COLO668 (cell line): ENCODE results near the gene TRIB2.

Source experiments
- DNase-seq: peaks from one replicate; lab custom pipeline; 2025; ENCODE audit not compliant: unreplicated experiment; lab: John Stamatoyannopoulos, UW

Gene TRIB2

DNA sequence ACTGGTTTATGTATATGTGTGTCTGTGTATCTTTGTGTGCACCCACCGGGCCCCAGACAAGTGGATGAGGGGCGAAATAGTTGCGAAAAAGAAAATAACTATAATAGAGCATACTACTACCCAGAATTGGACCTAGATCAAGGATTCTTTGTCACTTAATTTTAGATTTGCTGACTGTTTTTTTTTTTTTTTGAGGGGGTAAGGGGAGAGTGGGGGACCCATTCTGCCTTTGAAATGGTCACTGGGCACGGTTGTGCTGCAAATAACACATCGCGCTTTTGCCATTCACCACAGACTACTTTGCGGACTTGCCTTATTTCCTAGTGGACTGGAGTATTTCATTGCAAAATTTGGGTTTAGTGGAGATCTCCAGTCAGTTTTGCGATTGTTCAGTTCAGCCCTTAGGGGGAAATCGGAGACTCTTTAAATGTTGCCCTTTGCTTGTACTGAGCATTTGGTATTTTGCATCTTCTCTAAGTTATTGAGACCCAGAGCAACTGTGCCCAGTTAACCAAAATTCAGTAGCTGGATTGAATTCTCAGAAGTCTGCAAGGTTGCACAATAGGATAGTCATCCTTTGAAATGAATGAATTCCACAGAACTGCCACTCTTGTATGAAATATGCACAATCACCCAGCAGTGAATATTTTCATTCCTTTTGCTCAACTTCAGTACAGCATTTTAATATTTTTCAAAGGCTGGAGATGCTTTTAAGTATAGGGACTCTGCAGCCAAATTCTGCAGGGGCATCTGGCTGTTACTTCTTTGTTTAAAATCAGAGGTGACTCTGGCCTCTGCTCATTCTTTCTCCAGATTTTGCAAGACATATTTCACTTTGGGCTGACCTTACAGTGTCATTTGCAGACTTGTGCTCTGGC is 2.9 kb downstream of the TRIB2 start:
- no peak for DNase-seq

DNA sequence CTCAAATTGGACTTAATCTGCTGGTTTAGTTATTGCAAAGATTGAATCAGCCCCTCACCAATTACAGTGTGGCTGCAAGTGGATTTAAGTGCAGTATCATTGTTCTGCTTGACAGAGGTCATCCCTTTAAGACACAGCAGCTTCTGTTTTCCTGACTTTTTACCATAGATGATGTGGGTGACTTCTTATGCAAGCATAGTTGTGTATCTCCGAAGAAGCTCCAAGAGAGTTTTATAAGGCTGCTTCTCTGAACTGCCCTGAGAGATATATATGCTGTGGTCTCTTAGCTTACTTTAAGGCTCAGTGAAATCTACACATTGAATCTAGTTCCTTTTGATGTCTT is 3.5 kb downstream of the TRIB2 start:
- no peak for DNase-seq

DNA sequence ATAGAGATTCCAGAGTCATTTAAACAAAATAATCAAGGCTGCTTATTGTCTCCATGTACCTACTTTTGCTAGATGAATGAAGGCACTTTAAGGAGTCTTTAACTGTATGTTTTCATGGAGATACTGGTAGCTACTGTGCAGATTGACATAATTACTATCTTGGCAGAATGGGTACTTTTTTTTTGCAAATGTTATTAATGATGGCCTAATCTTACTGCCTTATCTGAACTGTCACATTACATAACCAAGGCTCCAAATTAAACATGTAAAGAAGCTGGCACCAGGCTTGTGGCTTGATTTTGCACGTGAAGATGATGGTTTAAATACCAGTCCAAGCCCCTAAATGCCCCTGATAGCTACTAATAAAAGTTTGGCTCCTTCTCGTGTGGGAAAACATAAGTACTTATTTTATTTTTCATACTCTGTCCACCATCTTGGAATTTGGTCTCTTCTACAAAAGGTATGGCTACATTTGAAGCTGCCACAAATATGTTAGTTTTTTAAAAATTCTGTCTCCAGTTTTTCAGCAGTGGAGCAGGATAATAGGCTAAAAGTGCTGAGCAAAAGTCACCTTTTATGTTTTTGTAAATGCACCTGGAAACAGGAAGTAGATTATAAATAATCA is 4.1 kb downstream of the TRIB2 start:
- no peak for DNase-seq

DNA sequence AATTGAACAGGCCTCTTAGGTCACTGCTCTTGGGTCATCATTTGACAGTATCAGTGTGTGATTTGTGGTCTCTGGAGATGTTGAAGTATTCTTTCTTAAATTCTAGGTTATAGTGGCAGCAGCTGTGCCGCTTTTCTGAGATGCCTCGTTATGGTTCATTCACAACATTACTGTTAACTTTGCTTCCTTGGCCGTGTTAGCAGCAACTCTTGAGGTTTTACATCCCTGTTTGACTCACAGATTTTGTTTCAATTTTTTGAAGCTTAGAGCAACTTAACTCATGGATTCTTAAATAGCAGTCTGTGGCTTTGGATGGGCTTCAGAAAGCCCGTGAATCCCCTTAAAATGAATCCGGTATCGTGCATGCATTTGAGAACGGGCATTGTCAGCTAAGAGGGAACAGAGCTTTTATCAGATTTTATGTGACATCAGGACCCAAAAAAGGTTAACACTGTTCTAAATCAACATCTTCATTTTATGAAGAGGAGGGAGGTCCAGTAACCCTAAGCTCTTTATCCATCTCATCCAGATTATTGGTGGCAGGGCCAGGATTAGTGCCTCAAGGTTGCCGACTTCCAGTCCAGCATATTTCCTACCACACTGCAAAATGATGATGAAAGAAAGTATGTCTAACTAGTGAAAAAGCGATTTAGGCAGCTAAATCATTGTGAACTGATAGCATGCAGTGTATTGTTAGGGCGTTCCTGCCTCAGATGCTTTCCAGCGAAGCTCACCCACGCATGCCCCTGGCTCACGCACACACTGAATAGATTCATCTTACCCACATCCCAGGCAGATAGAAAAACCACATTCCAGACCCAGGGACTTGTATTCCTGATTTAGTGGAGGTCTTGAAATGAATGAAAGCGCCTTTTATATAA is 5.1 kb downstream of the TRIB2 start:
- no peak for DNase-seq

DNA sequence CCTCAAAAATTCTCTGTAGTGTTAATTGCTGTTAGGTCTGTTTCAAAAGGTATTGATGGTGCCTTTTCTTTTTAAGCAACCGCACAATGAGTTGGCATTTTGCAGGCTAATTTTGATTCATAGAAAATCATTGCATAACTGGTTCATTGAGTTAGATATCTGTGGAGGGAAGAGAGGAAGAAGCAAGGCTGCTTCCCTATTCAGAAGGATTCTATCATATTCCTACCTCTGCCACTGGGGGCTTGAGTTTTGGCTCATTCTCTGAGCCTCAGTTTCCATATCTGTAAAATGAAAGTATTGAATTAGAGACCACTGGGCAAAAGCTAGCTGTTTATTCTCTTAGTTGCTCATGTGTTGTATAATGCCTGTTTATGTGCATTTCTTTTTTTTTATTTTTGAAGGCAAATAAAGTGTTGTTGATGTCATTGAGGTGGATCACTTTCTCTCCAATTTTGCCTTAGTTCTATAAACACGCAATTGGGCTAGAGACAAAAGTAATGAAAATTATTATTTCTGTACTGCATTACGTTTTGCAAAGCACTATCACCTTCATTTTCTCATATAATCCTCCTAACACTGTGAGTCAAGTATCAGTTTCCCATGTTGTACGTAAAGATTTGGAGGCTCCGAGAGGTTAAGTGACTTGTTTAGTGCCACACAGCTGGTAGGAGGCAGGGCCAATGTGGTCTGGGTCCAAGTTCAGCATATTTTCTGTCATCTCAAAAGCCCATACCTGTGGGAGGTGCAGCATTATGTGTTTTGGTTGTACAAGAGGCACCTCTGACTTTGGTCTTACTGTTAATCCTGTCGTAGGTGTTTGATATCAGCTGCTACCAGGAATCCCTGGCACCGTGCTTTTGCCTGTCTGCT is 5.9 kb downstream of the TRIB2 start:
- DNase-seq = no peak

DNA sequence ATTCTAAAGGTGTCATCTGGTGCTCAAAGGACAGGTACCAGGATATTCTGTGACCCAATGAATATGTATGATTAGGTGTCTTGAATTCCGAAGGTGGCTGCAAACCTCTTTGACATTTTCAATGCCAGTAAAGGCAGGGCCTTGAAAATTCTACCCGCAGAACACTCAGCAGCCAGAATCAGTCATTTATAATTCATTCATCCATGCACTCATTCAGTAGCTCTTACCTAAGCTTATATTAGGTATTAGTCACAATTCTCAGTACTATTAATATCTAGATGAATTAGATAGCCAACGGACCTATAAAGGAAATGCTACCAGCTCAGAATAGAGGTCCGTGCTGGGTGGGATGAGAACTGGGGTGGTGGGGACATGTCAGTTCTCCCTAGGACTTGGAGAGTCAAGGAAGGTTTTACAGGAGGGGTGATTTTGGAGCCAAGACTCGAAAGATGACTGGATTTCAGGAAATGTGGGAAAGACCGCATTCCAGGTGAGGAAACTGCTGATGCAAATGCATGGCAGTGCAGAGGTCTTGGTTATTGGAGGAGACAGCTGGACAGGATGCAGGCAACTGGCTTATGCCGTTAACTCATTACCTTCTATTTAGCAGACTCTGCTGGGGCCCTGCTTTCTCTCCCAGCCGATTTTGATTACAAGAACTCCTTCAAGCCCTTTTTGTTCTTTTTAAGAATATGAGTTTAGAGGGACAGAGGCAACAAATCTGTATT is 7.2 kb downstream of the TRIB2 start:
- no peak for DNase-seq

DNA sequence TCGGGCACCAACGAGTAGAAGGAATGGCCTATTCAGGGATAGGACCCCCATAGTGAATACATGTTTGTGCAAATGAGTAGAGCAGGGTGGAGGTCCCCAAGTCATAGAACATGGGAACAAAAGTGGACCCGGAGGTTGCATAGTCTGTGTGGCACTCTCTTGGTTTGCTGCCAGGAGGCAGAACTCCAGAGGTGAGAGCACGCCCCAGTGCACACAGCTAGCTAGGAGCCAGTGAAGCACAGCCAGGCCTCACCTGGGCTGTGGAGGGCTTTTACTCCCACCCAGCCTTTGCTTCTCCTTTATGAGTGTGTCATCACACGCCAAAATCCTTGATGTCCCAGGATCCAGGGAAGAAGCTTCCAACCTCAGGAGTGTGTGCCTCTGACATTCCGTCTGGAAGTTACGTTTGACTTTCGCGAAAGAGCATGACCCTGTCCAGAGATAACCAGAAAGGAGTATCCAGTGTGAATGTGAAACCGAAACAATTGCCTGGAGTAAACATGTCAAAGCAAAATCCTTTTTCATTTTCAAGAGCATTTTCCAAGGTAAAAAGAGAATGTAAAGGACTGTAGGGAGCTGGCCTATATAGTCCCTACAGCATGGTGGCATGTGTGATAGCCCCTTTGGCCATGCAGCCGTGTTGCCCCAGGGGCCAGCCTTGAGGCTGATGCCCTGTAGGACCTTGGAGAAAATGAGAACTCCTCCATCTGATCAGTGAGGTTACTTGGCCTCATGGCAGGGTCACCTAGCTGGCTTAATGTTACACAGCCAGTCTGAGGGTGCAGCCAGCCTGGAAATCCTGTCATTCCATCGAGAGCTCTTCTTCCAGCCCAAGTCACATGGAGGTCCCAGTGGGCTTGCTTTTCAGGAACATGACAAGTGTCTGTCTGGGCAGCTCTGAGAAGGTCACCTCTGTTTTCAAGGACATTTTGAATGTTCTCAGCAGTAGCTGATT is 8.8 kb downstream of the TRIB2 start:
- DNase-seq = no peak

DNA sequence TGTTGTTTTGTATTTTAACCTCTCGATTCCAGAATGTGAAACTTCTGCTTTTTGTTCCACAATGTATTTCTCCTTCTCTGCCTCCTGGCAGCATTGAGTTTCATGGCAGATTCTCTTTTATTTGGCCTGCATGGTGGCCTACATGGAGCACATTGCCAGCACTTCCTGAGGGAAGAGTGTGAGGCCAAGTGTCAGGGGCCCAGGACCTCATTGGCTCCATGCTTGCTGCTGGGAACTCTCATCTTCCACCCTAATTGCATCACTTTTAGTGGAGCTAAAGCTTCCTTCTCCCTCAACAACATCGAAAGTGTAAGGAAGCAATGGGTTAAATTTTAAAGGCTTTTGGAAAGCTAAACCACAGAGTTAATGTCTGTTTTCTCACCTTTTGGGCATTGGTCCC is 9.5 kb downstream of the TRIB2 start:
- no peak for DNase-seq

DNA sequence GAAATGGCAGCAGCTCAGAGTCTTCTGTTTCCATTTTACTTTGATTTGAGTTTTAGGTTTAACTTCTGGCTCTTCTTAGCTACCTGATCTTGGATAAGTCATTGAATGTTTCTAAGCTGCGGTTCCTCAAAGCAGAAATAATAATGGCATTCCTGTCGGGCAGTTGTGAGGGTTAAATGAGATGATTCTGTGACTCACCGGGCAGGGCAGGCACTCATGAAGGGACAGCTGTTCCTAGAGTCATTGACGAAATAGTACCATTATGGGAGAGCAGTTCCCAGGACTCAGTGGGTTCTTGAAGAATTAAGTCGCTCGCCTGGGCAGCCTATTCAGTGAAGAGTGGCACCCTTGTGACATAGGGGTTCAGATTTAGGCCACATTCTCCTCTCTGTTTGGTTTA is 10.3 kb downstream of the TRIB2 start:
- DNase-seq = no peak

DNA sequence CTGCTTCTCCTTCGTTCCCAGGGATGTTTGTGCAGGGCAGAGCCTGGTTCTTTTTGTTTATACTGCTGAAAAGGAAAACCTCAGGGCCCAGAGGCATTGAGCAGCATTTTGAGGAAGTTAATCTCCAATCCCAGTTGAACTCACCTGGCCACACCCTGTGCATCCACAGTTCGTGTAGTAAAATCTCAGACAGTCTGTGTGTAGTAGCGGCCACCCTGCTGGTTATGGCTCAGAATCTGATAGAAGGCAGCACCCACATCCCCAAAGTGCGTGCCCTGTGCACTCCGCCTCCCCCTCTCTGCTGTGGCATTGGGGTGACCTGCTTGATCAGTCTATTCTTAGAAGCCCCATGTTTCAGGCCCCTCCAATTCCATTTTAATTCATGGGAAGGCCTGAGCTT is 10.9 kb downstream of the TRIB2 start:
- DNase-seq = no peak

DNA sequence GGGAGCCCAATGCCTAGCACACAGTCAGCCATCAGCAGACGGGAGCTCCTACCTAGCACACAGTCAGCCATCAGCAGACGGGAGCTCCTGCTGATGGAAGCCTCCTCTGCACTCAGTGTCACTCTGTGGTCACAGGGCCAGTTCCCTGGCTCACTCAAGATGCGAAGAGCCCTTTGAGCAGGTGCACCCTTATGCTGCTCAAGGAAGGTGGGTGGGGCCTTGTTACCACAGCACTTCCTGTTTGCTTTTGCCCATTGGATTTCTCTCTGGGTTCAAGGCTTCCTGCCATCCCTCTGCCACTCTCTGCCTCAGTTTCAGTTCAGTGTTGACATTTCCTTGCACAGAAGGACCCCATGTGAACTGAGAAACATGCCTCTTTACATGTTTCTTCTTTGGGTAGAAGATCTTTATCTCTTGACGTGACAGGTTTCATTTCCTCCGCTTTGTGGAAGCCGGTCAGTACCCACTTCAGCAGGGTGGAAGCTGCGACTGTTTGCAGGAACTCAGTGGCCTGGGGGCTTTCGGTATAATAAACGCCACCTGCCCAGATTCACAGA is 11.6 kb downstream of the TRIB2 start:
- DNase-seq = no peak

DNA sequence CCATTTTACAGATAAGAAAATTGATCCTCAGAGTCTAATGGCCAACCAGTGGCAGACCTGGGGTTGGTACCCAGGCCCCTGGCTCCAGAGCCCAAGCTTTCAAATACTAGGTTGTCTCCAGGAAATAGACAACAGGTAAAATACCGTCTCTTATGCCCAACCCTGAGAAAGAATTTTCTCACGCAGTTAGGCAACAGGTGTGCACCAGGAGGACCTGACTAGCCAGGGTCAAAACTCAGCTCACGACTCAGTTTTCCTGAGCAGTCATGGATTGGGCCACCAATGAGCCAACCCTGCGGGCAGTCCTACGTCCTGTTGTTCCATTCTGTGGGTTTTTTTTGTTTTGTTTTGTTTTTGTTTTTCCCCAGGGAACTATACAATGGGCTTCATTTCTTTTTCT is 13.5 kb downstream of the TRIB2 start:
- DNase-seq = no peak

DNA sequence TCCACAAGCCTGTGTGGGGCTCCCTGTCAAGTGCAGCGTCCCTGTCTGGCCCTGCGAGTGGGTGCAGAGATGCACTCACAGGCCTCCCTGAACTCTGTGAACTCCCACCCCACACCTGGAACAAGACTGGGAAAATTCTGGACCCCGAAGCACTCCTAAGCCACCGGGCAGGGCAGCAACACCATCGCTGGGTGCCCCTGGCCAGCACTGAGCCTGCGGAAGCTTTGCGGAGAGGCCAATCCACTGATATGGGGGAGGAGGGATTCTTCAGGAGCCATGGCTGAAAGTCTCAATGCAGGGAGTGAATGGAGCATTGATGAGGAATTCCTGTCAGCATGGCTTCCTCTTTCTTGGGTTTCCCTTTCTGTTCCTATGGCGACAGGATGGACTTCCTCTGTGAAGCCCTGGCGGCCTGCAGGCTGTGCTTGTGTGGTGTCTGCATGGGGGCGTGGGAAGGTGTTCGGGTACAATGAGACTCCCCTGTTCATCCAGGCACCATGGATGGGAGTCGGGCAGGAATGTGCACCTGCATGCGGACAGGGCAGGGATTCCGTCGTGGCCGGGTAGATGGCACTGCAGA is 15.1 kb downstream of the TRIB2 start:
- DNase-seq = no peak

DNA sequence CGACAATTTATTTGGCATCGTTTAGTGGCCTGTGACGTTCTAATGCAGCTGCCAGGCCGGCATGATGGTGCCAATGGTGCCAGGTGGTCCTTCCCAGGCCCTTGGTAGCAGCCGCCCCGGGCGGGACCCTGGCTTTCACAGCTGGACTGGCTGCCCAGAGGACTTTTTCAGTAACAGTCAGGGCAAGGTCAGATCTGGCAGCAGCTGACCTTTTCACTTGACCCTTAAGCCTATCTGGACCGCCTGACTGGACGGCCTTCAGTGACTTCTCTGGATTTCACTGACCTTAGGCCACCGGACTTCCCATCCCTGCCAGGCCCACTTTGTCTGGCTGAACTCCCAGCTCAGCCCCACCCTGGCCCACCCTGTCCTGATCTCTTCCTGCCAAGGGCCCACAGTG is 15.9 kb downstream of the TRIB2 start:
- DNase-seq = no peak

DNA sequence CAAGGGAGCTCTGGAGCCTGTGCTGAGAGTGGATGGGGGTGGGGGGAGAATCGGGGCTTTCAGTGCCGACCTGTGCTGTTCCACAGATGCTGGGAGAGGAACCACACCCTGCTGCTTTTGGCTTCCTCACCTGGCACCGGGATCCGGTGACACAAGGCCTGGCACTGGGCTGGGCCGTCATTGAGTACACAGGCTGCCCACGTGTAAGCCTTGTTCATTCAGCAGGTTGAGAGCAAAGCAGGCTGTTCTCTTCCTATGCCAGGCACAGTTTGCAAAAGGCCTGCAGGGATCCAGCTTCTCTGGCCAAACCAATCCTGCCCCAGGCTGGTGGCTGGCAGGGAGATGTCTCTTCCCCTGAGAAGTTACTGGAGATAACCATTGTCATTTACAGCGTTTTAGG is 17.1 kb downstream of the TRIB2 start:
- peak; percentile 73 for DNase-seq

DNA sequence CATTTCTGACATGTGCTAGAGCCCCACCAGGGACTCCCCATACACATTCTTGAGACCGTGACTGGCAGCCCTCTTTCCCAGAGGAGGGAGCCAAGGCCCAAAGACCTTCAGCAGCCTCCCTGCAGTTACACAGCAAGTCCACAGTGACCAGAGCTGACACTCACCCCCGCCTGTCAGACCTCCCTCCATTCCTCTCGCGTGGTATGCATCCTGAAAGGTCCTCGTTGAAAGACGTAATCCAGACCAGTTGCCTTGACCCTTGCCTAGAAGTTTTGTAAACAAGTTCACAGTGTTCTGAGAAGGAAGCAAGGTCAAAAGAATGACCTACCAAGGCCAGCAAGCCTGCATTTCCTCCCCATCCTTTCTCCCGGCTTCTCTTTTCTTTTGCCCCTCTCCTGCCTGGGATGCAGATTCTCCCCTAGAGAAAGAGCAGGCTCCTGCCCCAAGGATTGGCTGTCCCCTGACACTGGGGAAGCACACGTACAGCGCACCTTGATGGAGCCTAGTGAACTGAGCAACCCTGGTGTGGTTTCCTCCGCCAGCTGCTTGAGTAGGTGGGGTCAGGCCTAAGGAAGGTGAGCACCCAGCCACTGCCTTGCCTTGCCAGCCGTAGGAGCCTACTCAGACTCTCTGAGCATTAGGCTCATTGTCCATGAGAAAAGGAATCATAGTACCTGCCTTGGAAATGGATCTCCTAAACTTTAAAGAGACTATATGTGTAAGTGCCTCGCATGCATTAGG is 18.3 kb downstream of the TRIB2 start:
- no peak for DNase-seq

DNA sequence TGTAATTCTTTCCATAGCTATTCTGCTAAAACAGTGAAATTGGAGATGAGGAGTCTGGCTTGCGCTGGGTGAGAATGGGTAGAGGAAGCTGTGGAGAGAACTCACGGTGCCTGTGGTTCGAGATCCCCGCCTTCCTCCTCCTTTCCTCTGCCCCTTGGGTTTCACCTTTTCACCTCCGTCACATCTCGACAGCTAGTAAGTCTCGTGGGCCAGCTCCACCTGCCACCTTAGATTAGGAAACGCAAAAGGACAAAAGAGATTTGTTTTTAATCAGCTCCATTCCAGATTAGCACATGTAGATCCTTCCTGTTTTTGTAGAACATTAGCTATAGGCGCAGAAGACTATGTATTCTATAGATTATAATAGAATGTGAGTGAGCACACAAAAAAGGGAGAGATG is 20.6 kb downstream of the TRIB2 start:
- DNase-seq = no peak
